ENCODE data around the gene MRPL28.

MRPL28 gene

GRCh38 chr16:360698-361336, 9.5 kb downstream of the MRPL28 start:
- Histone ChIP-seq H3K27me3 (ENCODE audit: control insufficient read depth, insufficient read depth, low read length) (peaks cover 6% of the 10 kb centered on the region), H3K4me2 (ENCODE audit: low read length) (no peak overlapping the region), H3K4me3 (ENCODE audit: low read length) (no peak overlapping the region), H3K36me3 (ENCODE audit: insufficient read depth, low read length) (no peaks in the 10 kb centered on the region), H3K4me1 (ENCODE audit: control insufficient read depth, insufficient read depth, low read length) (peaks cover 7% of the 10 kb centered on the region), H3K9me3 (replicated peaks; ENCODE audit: low read length) (no peaks in the 10 kb centered on the region), H3K9ac (ENCODE audit: low read depth, low read length) (no peak overlapping the region)

- peaks cover 7% of the 10 kb centered on the region for H3K4me1 ChIP-seq (ENCODE audit: control insufficient read depth, insufficient read depth, low read length)
- H3K4me2 ChIP-seq (ENCODE audit: low read length) = no peak overlapping the region
- H3K9me3 ChIP-seq (replicated peaks; ENCODE audit: low read length) = no peaks in the 10 kb centered on the region
- no peak overlapping the region for H3K9ac ChIP-seq (ENCODE audit: low read depth, low read length)
- no peaks in the 10 kb centered on the region for H3K36me3 ChIP-seq (ENCODE audit: insufficient read depth, low read length)
- H3K4me3 ChIP-seq (ENCODE audit: low read length) = no peak overlapping the region
- peaks cover 6% of the 10 kb centered on the region for H3K27me3 ChIP-seq (ENCODE audit: control insufficient read depth, insufficient read depth, low read length)
Measured at GRCh38 chr16:359871-360697, 10.3 kb downstream of the MRPL28 start.

GRCh38 chr16:359067-359763, 11.1 kb downstream of the MRPL28 start:
- H3K9ac ChIP-seq (ENCODE audit: low read depth, low read length) = no peak overlapping the region

GRCh38 chr16:356741-357140, 13.6 kb downstream of the MRPL28 start:
- H3K4me3 ChIP-seq (ENCODE audit: low read length) = no peak overlapping the region
- no peaks in the 10 kb centered on the region for H3K4me1 ChIP-seq (ENCODE audit: control insufficient read depth, insufficient read depth, low read length)
- H3K27me3 ChIP-seq (ENCODE audit: control insufficient read depth, insufficient read depth, low read length) = no peaks in the 10 kb centered on the region
- H3K9ac ChIP-seq (ENCODE audit: low read depth, low read length) = no peak overlapping the region
- no peak overlapping the region for H3K4me2 ChIP-seq (ENCODE audit: low read length)
- H3K36me3 ChIP-seq (ENCODE audit: insufficient read depth, low read length) = no peaks in the 10 kb centered on the region
- no peaks in the 10 kb centered on the region for H3K9me3 ChIP-seq (replicated peaks; ENCODE audit: low read length)

More at GRCh38 chr16:359067-359763, 11.1 kb downstream of the MRPL28 start:
- Histone ChIP-seq H3K4me3 (ENCODE audit: low read length) (no peak overlapping the region), H3K4me1 (ENCODE audit: control insufficient read depth, insufficient read depth, low read length) (peaks cover 2% of the 10 kb centered on the region), H3K9me3 (replicated peaks; ENCODE audit: low read length) (no peaks in the 10 kb centered on the region), H3K4me2 (ENCODE audit: low read length) (no peak overlapping the region), H3K27me3 (ENCODE audit: control insufficient read depth, insufficient read depth, low read length) (peaks cover 6% of the 10 kb centered on the region), H3K36me3 (ENCODE audit: insufficient read depth, low read length) (no peaks in the 10 kb centered on the region)

- no peak overlapping the region for H3K4me3 ChIP-seq (ENCODE audit: low read length)
Measured at GRCh38 chr16:354971-355461, 15.3 kb downstream of the MRPL28 start.

GRCh38 chr16:354291-354881, 16.0 kb downstream of the MRPL28 start:
- H3K36me3 ChIP-seq (ENCODE audit: insufficient read depth, low read length) = peaks cover 9% of the 10 kb centered on the region
- no peak overlapping the region for H3K4me3 ChIP-seq (ENCODE audit: low read length)
- H3K4me1 ChIP-seq (ENCODE audit: control insufficient read depth, insufficient read depth, low read length) = peaks cover 7% of the 10 kb centered on the region
- H3K4me2 ChIP-seq (ENCODE audit: low read length) = no peak overlapping the region
- no peaks in the 10 kb centered on the region for H3K9me3 ChIP-seq (replicated peaks; ENCODE audit: low read length)
- no peaks in the 10 kb centered on the region for H3K27me3 ChIP-seq (ENCODE audit: control insufficient read depth, insufficient read depth, low read length)
- H3K9ac ChIP-seq (ENCODE audit: low read depth, low read length) = no peak overlapping the region

More at GRCh38 chr16:354971-355461, 15.3 kb downstream of the MRPL28 start:
- Histone ChIP-seq H3K9me3 (replicated peaks; ENCODE audit: low read length) (no peaks in the 10 kb centered on the region), H3K27me3 (ENCODE audit: control insufficient read depth, insufficient read depth, low read length) (no peaks in the 10 kb centered on the region), H3K9ac (ENCODE audit: low read depth, low read length) (no peak overlapping the region), H3K4me1 (ENCODE audit: control insufficient read depth, insufficient read depth, low read length) (peaks cover 7% of the 10 kb centered on the region), H3K4me2 (ENCODE audit: low read length) (no peak overlapping the region), H3K36me3 (ENCODE audit: insufficient read depth, low read length) (peaks cover 7% of the 10 kb centered on the region)

GRCh38 chr16:353404-354290, 16.7 kb downstream of the MRPL28 start:
- Histone ChIP-seq H3K27me3 (ENCODE audit: control insufficient read depth, insufficient read depth, low read length) (no peaks in the 10 kb centered on the region), H3K4me3 (ENCODE audit: low read length) (peak overlapping the region; percentile 63), H3K9ac (ENCODE audit: low read depth, low read length) (no peak overlapping the region), H3K9me3 (replicated peaks; ENCODE audit: low read length) (no peaks in the 10 kb centered on the region), H3K36me3 (ENCODE audit: insufficient read depth, low read length) (peaks cover 13% of the 10 kb centered on the region), H3K4me1 (ENCODE audit: control insufficient read depth, insufficient read depth, low read length) (peaks cover 7% of the 10 kb centered on the region), H3K4me2 (ENCODE audit: low read length) (peak overlapping the region; percentile 84)

- Histone ChIP-seq H3K36me3 (ENCODE audit: insufficient read depth, low read length) (peaks cover 13% of the 10 kb centered on the region), H3K4me3 (ENCODE audit: low read length) (peak within 1 kb of the TSS; percentile 75), H3K27me3 (ENCODE audit: control insufficient read depth, insufficient read depth, low read length) (no peaks in the 10 kb centered on the region), H3K4me2 (ENCODE audit: low read length) (peak within 1 kb of the TSS; percentile 90), H3K9ac (ENCODE audit: low read depth, low read length) (peak within 1 kb of the TSS; percentile 76), H3K9me3 (replicated peaks; ENCODE audit: low read length) (no peaks in the 10 kb centered on the region), H3K4me1 (ENCODE audit: control insufficient read depth, insufficient read depth, low read length) (peaks cover 7% of the 10 kb centered on the region)
Measured at GRCh38 chr16:352547-353403, 17.6 kb downstream of the MRPL28 start, which contains the start of gene AXIN1. Gene AXIN1 (minus strand): TSS chr16:352723. CDS start chr16:347025, 5,698 bp downstream.

GRCh38 chr16:351804-352520, 18.4 kb downstream of the MRPL28 start:
- no peaks in the 10 kb centered on the region for H3K27me3 ChIP-seq (ENCODE audit: control insufficient read depth, insufficient read depth, low read length)
- peaks cover 7% of the 10 kb centered on the region for H3K4me1 ChIP-seq (ENCODE audit: control insufficient read depth, insufficient read depth, low read length)
- no peaks in the 10 kb centered on the region for H3K9me3 ChIP-seq (replicated peaks; ENCODE audit: low read length)
- peak overlapping the region; percentile 76 for H3K9ac ChIP-seq (ENCODE audit: low read depth, low read length)
- H3K36me3 ChIP-seq (ENCODE audit: insufficient read depth, low read length) = peaks cover 16% of the 10 kb centered on the region
- H3K4me2 ChIP-seq (ENCODE audit: low read length) = peak overlapping the region; percentile 90
- peak overlapping the region; percentile 75 for H3K4me3 ChIP-seq (ENCODE audit: low read length)

Measured in skeletal muscle satellite cell (primary cell).